HG03060 (cell line): ENCODE results near the gene CAT.

ENCODE experiments used
- ATAC-seq: cut with Tn5 transposase; IDR thresholded peaks from one replicate; pipeline ENCODE4 v1.9.1; 2021; ENCODE audit warnings: low read depth, moderate number of reproducible peaks; ENCODE audit not compliant: unreplicated experiment

Gene CAT

DNA sequence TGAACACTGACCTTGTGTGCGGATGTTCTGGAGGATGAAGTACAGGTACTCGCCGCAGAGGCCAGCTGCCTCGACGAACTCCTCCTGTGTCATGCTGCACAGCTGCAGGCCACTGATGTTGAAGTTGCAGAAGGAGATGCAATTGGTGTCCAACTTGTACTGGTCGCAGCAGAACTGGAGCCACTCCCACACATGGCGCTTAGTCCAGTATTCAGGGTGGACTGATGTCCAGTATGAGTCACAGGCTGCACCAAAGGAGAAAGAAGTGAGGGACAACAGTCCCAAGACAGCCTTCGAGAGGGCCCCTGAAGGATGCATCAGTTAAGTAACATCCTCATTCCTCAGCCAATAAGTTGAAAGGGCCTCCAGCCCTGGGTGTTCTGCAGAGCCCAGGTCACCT is 54.7 kb downstream of the CAT start:
- no peak for ATAC-seq

DNA sequence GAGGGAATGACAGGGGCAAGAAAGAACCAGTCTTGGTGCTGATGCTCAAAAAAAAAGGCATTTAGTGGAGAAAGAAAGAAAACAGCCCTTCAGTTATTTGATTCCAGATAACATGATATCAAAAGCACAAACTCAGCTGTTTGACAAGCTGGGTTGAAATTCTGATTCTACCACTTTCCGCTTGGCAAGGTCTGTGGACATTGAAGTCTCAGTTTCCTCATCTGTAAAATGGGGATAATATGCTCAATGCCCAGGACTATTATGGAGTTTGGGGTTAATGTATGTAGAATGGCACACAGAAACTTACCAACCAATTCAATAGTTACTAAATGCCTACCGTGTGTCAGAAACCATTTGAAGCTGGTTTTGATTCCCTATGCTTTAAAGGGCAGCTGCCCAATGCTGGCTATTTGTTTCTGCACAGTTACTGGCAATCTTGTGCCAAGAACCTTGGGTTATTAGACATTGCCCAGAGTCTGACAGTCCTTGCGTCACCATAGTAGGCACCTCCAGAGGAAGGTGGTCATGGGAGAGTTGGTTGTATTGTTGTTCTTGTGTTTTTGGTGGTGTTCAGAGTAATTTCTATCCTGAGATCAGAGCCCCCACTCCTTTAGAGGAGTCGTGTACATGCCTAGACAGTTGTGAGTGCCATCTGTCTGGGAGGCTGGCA is 55.3 kb downstream of the CAT start:
- no peak for ATAC-seq

DNA sequence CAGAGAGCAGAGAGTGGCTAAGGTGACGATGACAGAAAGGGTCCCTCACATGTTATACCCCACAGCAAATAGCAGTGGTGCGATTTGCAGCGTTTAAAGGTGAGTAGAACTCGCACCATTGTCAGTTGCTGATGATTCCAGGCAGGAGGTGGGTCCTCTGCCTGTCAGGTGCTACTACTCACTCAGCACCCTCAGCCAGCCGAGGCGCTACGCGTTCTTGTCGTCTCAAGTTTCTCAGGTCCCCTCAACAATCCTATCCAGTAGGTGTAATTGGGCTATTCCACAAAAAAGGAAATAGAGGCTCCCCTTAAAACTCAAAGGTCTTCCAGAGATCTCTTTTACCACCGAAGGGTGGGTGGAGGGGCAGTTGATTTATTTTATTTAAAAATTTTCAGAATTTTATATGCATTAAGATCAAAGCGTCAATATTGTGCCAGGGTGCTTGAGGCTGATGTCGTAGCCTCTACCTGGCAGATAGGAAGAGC is 56.5 kb downstream of the CAT start:
- no peak for ATAC-seq

DNA sequence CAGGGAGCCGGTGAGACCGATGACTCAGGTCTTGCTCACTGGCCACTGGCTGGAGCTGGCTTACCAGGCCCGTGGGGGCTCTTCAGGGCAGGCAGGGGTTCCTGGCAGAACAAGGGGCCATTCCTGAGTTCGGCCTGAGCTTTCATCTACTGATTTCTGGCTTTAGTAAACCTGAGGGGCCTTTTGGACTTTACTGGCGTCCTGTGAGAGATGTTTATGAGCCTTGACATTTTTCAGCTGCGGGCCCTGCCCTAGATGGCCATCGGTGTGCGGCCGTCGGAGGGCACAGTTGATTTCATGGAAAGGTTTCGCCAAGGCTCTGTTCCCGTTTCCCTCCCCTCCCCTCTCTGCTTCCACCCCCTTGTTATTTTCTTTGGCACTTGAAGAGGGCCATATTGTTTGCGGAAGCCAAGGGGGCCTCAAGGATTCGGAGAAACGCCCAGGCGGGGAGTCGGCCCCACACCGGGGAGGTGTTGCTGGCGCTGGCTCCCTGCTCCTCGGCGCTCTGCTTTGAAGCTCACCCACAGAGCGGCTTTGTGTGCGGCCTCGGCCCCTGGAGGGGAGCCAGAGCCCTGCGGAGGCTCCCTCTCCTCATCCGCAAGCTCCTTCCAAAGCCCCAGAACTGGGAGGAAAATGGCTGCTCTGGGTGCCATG is 57.1 kb downstream of the CAT start:
- no peak for ATAC-seq

DNA sequence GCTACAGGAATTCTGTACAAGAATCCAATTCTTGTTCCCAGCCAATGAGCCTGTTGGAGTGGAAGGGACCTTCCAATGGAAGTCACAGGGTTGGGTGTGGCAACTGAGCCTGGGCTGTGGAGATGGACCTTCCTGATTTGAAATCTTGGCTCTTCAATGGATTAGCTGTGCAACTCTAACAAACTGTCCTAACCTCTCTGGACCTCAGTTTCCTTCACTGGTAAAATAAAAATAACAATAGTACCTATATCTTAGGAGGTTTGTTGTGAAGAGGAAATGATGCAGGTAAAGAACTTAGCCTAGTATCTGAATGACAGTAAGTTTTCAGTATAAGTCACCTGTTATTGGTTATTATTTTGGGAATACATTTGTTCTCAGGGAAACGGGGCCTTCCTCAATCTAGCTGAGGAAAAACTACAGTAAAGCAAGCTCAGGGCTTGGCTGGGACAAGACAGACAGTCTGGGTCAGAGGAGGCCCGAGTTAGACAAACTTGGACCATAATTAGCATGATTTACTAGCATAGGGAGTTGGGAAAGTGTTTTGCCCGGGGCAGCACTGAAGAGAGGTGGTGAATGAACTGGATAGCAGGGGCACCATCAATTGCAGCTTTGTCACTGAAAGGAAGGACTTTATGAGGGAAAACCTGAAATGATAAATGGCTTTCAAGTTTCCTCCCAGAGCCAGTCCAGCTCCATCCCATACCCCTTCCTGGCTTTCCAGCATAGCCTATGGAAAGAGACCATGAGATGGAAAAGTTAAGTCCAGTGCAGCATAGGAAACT is 61.2 kb downstream of the CAT start:
- ATAC-seq = no peak

DNA sequence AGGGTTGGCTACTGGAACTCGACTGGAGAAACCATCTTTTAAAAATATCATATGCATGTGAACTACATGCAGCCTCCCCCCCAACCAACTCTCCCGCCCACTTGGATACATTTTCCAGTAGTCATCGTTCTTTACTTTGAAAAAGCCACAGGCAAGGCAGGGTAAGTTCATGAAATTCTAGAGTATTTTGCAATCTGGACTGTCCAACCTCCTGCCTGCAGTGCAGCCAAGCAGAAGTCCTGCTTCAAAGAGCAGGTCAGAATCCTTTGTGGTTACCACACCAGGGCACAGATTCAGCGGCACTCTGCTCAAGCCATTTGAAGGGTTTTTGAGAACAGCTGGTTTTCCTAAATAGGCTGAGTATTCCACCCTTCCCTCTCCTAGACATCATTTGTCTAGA is 62.8 kb downstream of the CAT start:
- no peak for ATAC-seq

DNA sequence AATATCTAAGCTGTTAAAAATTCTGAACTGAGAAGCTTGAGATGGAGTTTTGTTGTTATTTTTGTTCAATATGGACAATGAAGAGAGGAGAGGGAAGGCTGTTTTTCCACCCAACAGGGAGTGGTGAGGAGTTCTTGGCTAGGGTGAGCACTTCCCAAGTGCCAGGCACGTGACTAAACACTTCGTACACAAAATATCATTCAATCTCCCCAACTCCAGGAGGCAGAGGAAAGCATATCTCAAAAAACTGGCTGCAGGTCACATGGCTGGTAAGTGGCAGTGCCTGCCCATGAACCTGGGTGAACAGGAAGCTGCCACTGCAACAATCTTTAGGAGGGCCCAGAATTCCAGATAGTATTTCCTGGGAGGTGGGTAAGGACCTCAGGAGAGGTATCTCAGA is 63.2 kb downstream of the CAT start:
- ATAC-seq = no peak

DNA sequence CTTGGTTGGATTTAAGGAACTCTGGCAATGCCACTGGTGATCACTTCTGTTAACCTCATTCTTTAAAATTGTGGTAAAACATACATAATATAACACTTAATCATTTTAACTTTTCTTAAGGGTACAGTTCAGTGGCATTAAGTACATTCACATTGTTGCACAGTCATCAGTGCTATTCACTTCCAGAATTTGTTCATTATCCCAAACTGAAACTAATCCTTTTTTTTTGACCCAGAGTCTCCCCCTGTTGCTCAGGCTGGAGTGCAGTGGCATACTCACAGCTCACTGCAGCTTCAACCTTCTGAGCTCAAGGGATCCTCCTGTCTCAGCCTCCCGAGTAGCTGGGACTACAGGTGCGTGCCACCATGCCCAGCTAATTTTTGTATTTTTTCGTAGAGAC is 64.2 kb downstream of the CAT start:
- ATAC-seq = no peak

DNA sequence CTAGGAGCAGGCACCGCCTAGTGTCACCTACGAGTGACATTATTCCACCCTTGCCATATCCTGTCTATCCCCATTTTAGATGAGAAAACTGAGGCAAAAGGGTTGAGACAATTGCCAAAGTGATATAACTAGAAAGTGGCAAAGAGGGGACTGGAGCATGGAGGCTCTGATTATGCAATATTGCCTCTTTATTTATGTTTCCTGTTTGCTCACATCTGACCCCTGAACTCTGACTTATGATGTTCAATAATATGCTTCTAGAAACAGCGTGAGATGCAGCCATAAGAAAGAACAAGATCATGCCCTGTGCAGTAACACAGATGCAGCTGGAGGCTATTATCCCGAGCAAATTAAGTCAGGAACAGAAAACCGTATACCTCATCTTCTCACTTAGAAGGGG is 67.1 kb downstream of the CAT start:
- no peak for ATAC-seq

DNA sequence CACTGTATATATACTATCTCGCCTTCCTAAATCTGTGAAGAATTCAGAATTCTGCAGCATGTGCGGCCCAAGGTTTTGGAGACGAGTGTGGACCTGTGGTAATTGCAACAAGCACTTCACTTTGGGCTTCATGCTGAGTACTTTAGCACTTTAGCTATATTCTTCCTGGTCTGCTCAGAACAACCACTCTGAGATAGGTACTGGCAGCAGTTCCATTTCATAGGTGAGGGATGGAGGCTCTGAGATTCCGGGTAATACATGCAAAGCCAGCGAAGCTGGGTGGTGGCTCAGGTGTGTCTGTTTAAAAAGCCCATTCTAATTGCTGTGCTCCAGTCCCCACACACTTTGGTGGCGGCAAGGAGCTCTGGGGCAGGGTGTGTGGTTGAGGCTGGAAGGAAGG is 68.4 kb downstream of the CAT start:
- no peak for ATAC-seq

DNA sequence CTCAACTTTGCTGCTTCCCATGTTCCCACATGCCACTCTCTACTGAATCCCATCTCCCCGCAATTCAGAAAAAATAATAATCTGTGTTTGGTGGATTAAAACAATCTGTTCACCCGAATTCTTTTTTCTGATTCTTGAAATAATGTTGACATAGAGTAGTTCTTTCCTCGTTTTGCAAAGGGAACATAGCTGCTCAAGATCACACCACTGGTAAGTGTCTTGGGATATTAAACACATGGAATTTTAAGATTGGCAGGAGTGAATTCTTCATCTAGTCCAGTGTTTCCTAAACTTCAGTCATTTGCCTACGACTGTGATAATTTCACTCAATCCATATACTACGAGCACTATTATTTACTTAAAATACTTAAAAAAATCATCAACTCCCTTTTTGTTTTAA is 68.9 kb downstream of the CAT start:
- no peak for ATAC-seq

DNA sequence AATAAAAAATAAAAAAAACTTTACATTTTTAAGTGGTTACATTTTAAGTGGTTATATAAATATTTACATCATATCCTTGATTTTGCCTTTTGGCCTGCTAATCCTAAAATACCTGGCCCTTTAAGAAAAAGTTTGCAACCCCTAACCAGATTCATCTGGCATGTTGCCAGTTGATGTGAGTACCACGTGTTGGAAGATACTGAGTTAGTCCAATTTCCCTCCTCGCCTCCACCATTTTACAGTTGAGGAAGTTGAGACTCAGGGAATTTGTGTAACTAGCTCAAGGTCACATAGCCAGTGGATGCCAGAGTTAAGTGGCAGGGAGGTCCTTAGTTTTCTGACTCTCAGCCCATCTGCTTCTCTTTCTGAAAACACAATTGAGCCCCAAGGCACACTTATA is 69.8 kb downstream of the CAT start:
- ATAC-seq = no peak

DNA sequence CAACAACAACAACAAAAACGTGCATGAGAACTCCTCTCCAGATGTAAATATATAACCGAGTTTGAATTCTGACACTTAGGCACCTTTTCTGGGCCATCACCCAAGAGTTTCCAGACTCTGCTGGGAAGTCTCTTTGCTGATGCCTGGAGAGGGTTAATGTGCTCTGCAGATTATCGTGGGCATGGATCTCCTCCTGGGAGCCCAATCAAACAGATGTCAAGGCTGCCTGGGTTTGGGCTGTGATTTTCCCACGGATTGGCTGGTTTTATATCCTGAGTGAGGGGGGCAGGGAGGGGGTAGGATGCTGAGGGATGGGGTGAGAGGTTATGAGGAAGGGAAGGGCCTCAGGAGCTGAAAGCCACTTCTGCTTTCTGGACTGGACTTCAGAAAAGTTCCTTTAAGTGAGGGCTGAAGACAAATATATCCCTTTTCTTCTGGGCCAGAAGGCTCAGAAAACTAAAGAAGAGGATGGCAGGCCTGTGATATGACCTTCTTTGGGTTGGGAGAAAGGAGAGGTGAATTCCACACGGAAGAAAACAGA is 70.7 kb downstream of the CAT start:
- ATAC-seq = no peak

DNA sequence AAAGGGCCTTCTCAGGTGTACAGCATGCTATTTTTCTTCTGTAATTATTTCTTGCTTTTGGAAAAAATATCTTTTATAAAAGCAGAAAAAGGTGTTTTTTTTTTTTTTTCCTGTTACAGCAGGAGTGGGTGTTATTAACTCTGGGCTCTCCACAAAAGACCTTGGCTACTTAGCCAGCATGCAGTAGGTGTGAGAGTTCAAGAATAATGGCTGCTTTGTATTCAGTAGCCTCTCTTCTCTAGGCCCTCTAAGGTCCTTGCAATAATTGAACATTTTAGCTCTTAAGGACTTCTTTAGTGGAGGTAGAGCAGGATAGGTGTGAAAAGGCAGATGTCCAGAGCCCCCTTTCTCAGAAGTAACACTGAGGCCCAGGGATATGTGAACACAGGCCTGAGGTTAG is 71.5 kb downstream of the CAT start:
- no peak for ATAC-seq

DNA sequence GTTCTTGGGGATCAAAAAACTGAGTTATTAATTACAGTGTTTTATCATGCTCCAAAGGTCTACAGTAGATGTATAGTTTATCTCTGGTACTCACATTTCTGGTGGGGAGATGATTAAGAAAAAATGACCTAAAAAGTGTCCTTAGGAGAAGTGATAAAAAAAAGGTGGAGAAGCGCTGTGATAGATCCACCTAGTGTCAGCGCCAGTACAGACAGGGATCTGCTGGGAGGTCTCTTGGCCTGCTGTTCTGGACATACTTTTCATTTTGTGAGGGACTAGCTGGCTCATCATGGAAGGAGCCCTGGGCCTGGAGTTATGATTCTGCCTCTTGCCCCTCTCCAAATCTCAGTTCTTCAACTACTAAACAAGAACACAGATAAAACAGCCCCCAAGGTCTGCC is 71.9 kb downstream of the CAT start:
- ATAC-seq = no peak

DNA sequence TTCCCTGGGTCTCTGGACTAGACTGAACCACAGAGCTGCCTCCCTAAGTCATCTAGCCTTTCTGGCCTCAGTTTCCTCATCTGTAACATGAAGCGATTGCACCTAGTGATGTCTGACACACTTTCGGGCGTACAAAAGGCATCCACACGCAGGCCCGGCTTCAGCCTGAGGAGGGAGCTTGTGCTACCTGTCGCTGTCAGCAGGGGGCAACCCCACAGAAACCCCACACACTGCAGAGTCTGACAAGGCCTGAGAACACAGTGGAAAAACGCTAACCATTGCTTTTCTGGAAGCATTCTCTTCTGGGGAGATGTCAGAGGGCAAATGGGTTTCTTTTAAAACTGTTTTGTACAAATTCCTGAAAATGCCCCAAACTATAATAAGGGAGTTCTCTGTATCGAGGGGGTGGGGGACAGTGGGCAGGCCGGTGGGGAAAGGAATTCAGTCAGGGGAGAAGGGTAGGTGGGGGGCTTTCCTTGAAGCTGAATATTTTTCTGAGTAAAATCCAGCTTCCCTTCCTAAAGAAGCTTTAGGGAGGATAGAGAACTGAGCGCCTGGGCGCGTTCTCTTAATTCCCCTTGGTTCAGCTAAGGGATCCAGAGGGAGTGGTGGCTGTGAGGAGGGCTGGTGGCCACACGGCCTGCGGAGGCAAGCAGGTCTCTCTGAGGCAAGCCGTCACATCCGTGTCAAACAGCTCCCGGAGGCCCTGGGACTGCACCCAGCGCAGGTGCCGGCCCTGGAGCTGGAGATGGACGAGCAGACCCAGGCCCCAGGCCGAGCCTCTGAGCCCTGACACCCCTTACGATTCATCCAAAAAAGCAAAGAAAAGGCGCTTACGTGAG is 74.3 kb downstream of the CAT start:
- no peak for ATAC-seq

DNA sequence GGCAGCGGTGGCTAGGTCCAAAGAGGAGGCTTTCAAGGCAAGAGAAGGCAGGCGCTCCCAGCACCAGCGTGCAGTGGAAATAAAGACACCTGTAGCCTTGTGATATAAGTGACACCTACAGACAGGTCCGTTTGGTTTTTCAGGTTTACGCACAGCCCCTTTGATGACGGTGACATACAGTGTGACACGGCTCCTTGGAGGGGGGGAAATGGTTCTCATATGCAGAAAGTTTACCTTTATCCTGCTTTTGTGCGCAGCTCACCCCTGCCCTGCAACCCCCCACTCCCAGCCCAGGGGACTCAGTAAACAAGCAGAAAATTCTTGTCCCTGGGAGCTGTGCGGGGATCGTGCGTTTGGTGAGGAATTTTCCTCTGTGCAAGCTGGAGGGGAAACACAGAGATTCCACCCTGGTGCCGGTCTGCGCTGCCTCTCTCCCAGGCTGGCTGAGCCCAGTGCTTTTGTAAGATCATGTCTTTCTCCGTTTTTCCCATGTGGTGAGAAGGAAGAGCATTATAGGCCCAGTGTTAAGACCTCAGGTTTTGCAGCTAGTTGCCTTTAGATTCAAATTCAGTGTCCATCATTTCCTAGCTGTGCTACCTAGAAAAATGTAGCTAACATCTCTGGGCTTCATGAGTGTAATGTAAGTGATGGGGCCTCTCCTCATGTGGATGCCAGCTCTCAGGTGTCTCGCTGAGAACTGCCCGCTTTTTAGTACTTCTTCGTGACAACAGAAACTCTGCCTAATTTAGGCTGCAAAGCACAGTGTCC is 75.1 kb downstream of the CAT start, which contains the start of gene ELF5:
Gene ELF5 (minus strand): TSS at position 113 of the 768 bp plus-strand sequence. CDS start 8,045 bp downstream, outside the sequence.
- ATAC-seq = no peak

DNA sequence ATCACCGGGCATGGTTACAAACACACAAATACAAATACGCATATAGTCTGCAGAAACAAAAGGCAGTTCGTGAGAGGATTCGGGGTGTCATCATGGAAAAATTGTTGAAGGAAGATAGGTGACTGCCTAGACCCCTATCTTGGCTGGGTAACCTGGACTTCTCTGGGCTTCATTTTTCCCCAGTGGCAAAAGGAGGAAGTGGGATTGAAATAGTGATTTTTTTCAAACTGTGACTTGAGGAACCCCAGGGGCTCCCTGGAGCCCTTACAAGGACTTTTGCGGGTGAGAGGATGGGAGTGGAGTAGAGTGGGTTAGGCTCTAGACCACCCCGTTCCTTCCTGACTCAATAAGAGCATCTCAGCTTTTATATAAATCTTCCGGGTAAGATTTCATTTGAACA is 75.9 kb downstream of the CAT start:
- ATAC-seq = no peak

DNA sequence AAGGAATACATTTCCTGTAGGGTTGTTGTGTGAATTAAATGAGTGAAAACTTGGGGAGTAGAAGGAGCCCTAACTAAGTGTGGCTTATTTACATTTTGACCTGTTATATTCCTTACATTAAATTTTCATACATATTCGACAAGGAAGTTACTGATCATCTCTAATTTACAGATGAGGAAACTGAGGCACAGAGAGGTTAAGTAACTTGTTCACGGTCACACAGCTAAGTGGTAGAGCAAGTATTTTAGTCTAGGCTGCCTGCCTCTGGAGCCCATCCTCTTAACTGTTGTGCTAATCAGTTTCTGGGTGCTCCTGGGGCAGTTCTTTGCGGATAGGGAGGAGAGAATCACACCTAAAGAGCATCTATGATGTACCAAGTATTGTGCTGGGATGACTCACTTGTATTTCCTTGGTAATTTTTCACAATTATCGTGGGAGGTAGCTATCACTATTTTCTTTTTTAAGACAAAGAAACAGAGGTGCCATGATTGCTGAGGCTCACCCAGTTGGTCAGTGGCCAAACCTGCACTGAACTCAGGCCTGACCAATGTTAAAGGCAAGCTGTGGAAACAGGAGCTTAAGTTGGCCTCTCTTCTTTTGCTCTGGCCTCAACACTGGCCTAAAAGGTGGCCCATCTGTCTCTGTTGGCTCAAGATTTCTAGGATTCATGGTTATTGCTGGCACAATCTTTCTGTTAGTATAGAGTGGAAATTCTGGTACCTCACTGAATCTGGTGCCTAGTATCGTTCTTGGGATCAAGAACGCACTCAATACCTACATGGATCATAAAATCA is 77.7 kb downstream of the CAT start:
- no peak for ATAC-seq
